ENCODE measurements around the gene GCAT. TPM values are rescaled to one million over a fixed set of nuclear protein-coding genes. Genes with fewer than 3 reads are reported as not detected.

Gene GCAT
- total RNA-seq, 1 donor from 2014 or later = 14.3 TPM

DNA sequence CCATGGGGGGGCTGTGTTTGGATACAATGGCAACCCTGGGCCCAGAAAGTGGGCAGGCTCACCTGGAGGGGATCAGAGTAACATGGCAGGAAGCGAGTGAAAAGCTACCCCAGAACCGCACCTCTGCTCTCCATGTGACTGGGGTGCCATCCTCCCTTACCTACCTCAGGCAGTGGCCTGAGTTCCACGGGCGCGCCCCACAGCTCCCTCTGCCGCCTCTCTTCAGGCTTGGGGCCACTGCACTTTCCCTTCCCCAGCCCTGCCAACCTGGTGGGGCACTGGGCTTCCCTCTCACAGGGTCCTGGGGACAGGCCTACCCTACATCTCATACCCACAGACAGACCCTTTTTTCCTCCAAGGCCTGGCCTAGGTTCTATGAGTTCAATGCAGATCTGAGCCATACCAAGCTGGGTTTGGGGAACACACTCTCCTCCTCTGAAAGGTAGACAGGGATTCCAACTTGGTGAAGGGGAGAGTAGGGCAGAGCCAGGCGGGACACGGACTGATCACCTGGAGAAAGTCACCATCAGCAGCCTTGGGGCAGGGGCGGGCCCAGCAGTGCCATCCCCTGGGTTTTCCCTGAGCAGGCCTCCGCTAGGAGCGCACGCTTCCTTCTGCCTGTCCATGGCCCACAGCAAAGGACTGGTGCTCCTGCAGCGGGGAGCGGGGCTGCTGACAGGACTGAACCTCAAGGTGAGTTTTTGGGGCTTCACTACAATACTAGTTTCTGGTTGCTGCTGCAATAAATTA, 22.5 kb downstream of the GCAT start:
- no peak for DNase-seq (ENCODE audit: low read depth)
- H3K4me1 ChIP-seq (ENCODE audit: insufficient read depth, low read length) = no peaks in the 10 kb centered on the region
- H3K9ac ChIP-seq (ENCODE audit: low read length) = no peak overlapping the region
- no peak overlapping the region for H2AFZ ChIP-seq (ENCODE audit: low read depth, low read length)
- Mint-ChIP-seq H3K27ac (ENCODE audit: unreplicated experiment) (no peak overlapping the region), H3K4me1 (ENCODE audit: low read depth, unreplicated experiment) (no peaks in the 10 kb centered on the region), H3K4me3 (ENCODE audit: unreplicated experiment) (no peak overlapping the region), H3K36me3 (ENCODE audit: low read depth, unreplicated experiment) (peaks cover 17% of the 10 kb centered on the region), H3K27me3 (ENCODE audit: low read depth, unreplicated experiment) (peaks cover 3% of the 10 kb centered on the region), H3K9me3 (ENCODE audit: unreplicated experiment) (no peaks in the 10 kb centered on the region)
- H3K4me3 ChIP-seq (ENCODE audit: insufficient read depth, low read depth, low read length) = no peak overlapping the region
- H3K4me2 ChIP-seq (ENCODE audit: low read length) = no peak overlapping the region
- no peaks in the 10 kb centered on the region for H3K9me3 ChIP-seq (ENCODE audit: insufficient read depth, low read depth, low read length)
- no peaks in the 10 kb centered on the region for H3K79me2 ChIP-seq (ENCODE audit: insufficient read depth, low read length)
- TF ChIP-seq EZH2 (IDR thresholded peaks at IDR 0.05; ENCODE audit: insufficient read depth, low read length) (no peak), CTCF (IDR thresholded peaks at IDR 0.05; ENCODE audit: insufficient read depth, low read depth, low read length) (no peak)
- H3K36me3 ChIP-seq (ENCODE audit: insufficient read depth, low read length) = peaks cover 20% of the 10 kb centered on the region
- H4K20me1 ChIP-seq (ENCODE audit: insufficient read depth, low read length) = no peaks in the 10 kb centered on the region
- H3K27me3 ChIP-seq (ENCODE audit: insufficient read depth, low read length) = no peaks in the 10 kb centered on the region
- FAIRE-seq = no peak
- no peak overlapping the region for H3K27ac ChIP-seq (ENCODE audit: low read depth, low read length)

GRCh38 chr22:37831472-37831871, 23.7 kb downstream of the GCAT start:
- H3K27ac Mint-ChIP-seq (ENCODE audit: unreplicated experiment) = no peak overlapping the region
- Histone ChIP-seq H4K20me1 (ENCODE audit: insufficient read depth, low read length) (no peaks in the 10 kb centered on the region), H3K4me1 (ENCODE audit: insufficient read depth, low read length) (no peaks in the 10 kb centered on the region), H3K27ac (ENCODE audit: low read depth, low read length) (no peak overlapping the region), H3K27me3 (ENCODE audit: insufficient read depth, low read length) (no peaks in the 10 kb centered on the region), H3K36me3 (ENCODE audit: insufficient read depth, low read length) (peaks cover 20% of the 10 kb centered on the region), H2AFZ (ENCODE audit: low read depth, low read length) (no peak overlapping the region), H3K4me2 (ENCODE audit: low read length) (no peak overlapping the region), H3K9ac (ENCODE audit: low read length) (no peak overlapping the region), H3K4me3 (ENCODE audit: insufficient read depth, low read depth, low read length) (no peak overlapping the region), H3K9me3 (ENCODE audit: insufficient read depth, low read depth, low read length) (no peaks in the 10 kb centered on the region), H3K79me2 (ENCODE audit: insufficient read depth, low read length) (no peaks in the 10 kb centered on the region)
- FAIRE-seq (no peak), DNase-seq (ENCODE audit: low read depth) (no peak)
- no peaks in the 10 kb centered on the region for H3K27me3 Mint-ChIP-seq (ENCODE audit: low read depth, unreplicated experiment)
- no peak for TF ChIP-seq EZH2 (IDR thresholded peaks at IDR 0.05; ENCODE audit: insufficient read depth, low read length)
- TF ChIP-seq CTCF (IDR thresholded peaks at IDR 0.05; ENCODE audit: insufficient read depth, low read depth, low read length) = no peak
- peaks cover 17% of the 10 kb centered on the region for H3K36me3 Mint-ChIP-seq (ENCODE audit: low read depth, unreplicated experiment)
- no peaks in the 10 kb centered on the region for H3K4me1 Mint-ChIP-seq (ENCODE audit: low read depth, unreplicated experiment)
- no peak overlapping the region for H3K4me3 Mint-ChIP-seq (ENCODE audit: unreplicated experiment)
- no peaks in the 10 kb centered on the region for H3K9me3 Mint-ChIP-seq (ENCODE audit: unreplicated experiment)
